GM12878 (cell line): Measurements from ENCODE around the gene IZUMO1R. TPM values are rescaled to one million over a fixed set of nuclear protein-coding genes. Genes with fewer than 3 reads are reported as not detected.

Experiments
- ATAC-seq: fragments of 200-7000 bp; cut with Tn5 transposase; 3 replicates; pipeline ENCODE4 v1.9.1; 2020; ENCODE audit warnings: mild to moderate bottlenecking, moderate library complexity
- BruUV-seq: library from RNA; stranded (reverse); fragments of 400-500 nt; replicated peaks from 2 replicates; lab custom pipeline; 2021; lab: Mats Ljungman, UMichigan
- CTCF ChIA-PET: fragments of 300-600 bp; sonication (Branson Sonifier 250); formaldehyde crosslinking; extraction: SDS; loops from one replicate; lab custom pipeline; 2021; ENCODE audit warnings: inconsistent platforms; lab: Yijun Ruan, JAX
- POLR2A ChIA-PET: fragments of 350-600 bp; formaldehyde crosslinking; extraction: SDS; loops from one replicate; lab custom pipeline; 2021; ENCODE audit warnings: inconsistent platforms; lab: Charles Lee
- RAD21 ChIA-PET: fragments of 300-600 bp; sonication (Branson Sonifier 250); formaldehyde crosslinking; loops from one replicate; lab custom pipeline; 2023; ENCODE audit warnings: antibody characterized with exemption; ENCODE audit not compliant: unreplicated experiment; lab: Charles Lee
- SMC1A ChIA-PET: fragments of 300-600 bp; sonication (Branson Sonifier 250); formaldehyde crosslinking; loops from one replicate; lab custom pipeline; 2023; ENCODE audit not compliant: unreplicated experiment, uncharacterized antibody; lab: Charles Lee
- DNase-seq: peaks from one replicate; pipeline ENCODE4 v3.0.0-alpha.2; 2011; ENCODE audit warnings: low read depth, low spot score
- FAIRE-seq: peaks from 3 replicates; lab custom pipeline; 2011; peaks lifted over from hg19 to GRCh38; lab: Jason Lieb, UNC
- H2AFZ ChIP-seq: 2 replicates; pipeline ENCODE4 v1.6.0; 2011; ENCODE audit warnings: low read depth, low read length, control low read depth; ENCODE audit not compliant: control insufficient read depth
- H3K27ac ChIP-seq: 2 replicates; pipeline ENCODE4 v1.5.1; 2011; ENCODE audit warnings: control low read depth; ENCODE audit not compliant: control insufficient read depth, insufficient read depth
- H3K27me3 ChIP-seq, 2 experiments: replicated peaks in 1 of 2; 2 replicates each; pipeline versions ENCODE4 v1.6.0 to v1.6.1; 2011; ENCODE audit warnings: low read length in 1 of 2; ENCODE audit not compliant: control insufficient read depth in 2 of 2, insufficient read depth in 2 of 2
- H3K36me3 ChIP-seq, 2 experiments: 2 replicates each; pipeline ENCODE4 v1.5.1; 2011; ENCODE audit warnings: low read length in 1 of 2; ENCODE audit not compliant: control insufficient read depth in 2 of 2, insufficient read depth in 2 of 2
- H3K4me1 ChIP-seq: 2 replicates; pipeline ENCODE4 v1.6.1; 2011; ENCODE audit warnings: mild to moderate bottlenecking, low read length, moderate library complexity, mixed read lengths; ENCODE audit not compliant: control insufficient read depth, insufficient read depth
- H3K4me2 ChIP-seq: 2 replicates; pipeline ENCODE4 v1.6.0; 2011; ENCODE audit warnings: control low read depth; ENCODE audit not compliant: control insufficient read depth, insufficient read depth
- H3K4me3 ChIP-seq: fragments of 200-600 bp; sonication (generic); 2 replicates; pipeline ENCODE4 v1.5.1; 2016
- H3K79me2 ChIP-seq: 2 replicates; pipeline ENCODE4 v1.6.0; 2011; ENCODE audit warnings: low read length; ENCODE audit not compliant: control insufficient read depth, insufficient read depth
- H3K9ac ChIP-seq: 2 replicates; pipeline ENCODE4 v1.8.0; 2011; ENCODE audit warnings: low read length, control low read depth, mixed read lengths; ENCODE audit not compliant: control insufficient read depth, insufficient read depth
- H3K9me3 ChIP-seq: replicated peaks from 3 replicates; pipeline ENCODE4 v1.5.1; 2011; ENCODE audit warnings: mild to moderate bottlenecking, low read length; ENCODE audit not compliant: control insufficient read depth, insufficient read depth
- H4K20me1 ChIP-seq: 2 replicates; pipeline ENCODE4 v1.6.0; 2011; ENCODE audit not compliant: control insufficient read depth, insufficient read depth
- GABPA ChIP-seq: IDR thresholded peaks from 2 replicates; pipeline ENCODE4 v1.6.1; 2014; ENCODE audit warnings: antibody characterized with exemption, low read depth, mild to moderate bottlenecking, inconsistent platforms
- MYB ChIP-seq: fragments of 150-350 bp; IDR thresholded peaks from 2 replicates; pipeline ENCODE4 v1.6.1; 2014; ENCODE audit warnings: mild to moderate bottlenecking, low read depth, low read length, borderline replicate concordance
- NFIC ChIP-seq: IDR thresholded peaks from 2 replicates; pipeline ENCODE4 v1.6.1; 2012; ENCODE audit warnings: low read depth, mild to moderate bottlenecking, inconsistent platforms, low read length, moderate library complexity
- POU2F2 ChIP-seq: IDR thresholded peaks from 3 replicates; pipeline ENCODE4 v1.6.1; 2011; ENCODE audit warnings: low read depth, mild to moderate bottlenecking, low read length, borderline replicate concordance
- RAD51 ChIP-seq: fragments of 450-650 bp; IDR thresholded peaks from 2 replicates; pipeline ENCODE4 v1.6.1; 2016; ENCODE audit warnings: moderate library complexity, mild to moderate bottlenecking, inconsistent platforms
- RB1 ChIP-seq: fragments of 450-650 bp; formaldehyde crosslinking; IDR thresholded peaks from 2 replicates; pipeline ENCODE4 v1.6.1; 2017; ENCODE audit warnings: mild to moderate bottlenecking, borderline replicate concordance
- SUPT20H ChIP-seq: IDR thresholded peaks from 2 replicates; pipeline ENCODE4 v1.6.1; 2011; ENCODE audit warnings: low read depth, mild to moderate bottlenecking, low read length, moderate library complexity, borderline replicate concordance; ENCODE audit not compliant: control insufficient read depth
- TAF1 ChIP-seq: IDR thresholded peaks from 2 replicates; pipeline ENCODE4 v1.6.1; 2011; ENCODE audit warnings: mild to moderate bottlenecking, low read depth, low read length, borderline replicate concordance
- ZNF24 ChIP-seq: fragments of 450-650 bp; IDR thresholded peaks from 2 replicates; pipeline ENCODE4 v1.6.1; 2017; ENCODE audit warnings: antibody characterized with exemption, mild to moderate bottlenecking
- WGBS: methylation state at CpG from one replicate; pipeline ENCODE4 v1.1.6; 2016; ENCODE audit warnings: low lambda C conversion rate; ENCODE audit not compliant: insufficient replicate concordance, insufficient coverage; ENCODE audit errors: missing lambda C conversion rate; 5-methylcytosine and 5-hydroxymethylcytosine counted together
- in situ Hi-C: fragments of 300-500 bp; cut with MboI; formaldehyde crosslinking; loops from 9 replicates; pipeline ENCODE4 v1.14.3; 2018; ENCODE audit warnings: mixed read lengths
- intact Hi-C: fragments of 100-400 bp; cut with micrococcal nuclease; formaldehyde crosslinking; loops from one replicate; pipeline ENCODE4 v1.14.2; 2022; ENCODE audit not compliant: unreplicated experiment
- polyA plus RNA-seq, 11 experiments: library from polyadenylated mRNA; depleted of rRNA in 4 of 11; unstranded in 6 of 11; stranded (reverse) in 5 of 11; fragments of >200 nt; fragmentation: Nextera tagmentation in 4 of 11; fragmentation: Illumina TruSeq in 1 of 11; extraction: Ambion mirVana in 4 of 11; extraction: Trizol in 1 of 11; gene quantifications; 1 replicate in 1 of 11; 2 replicates in 10 of 11; pipeline versions ENCODE4 v1.2.1 to v1.2.3, GENCODE V29; 2011 to 2016; ENCODE audit warnings: inconsistent platforms in 2 of 11, missing spikeins in 2 of 11, low read depth in 1 of 11
- total RNA-seq, 4 experiments: library from RNA; depleted of rRNA in 3 of 4; stranded (reverse); fragments of >200 nt in 3 of 4; fragmentation: Illumina TruSeq in 1 of 4; extraction: Trizol in 1 of 4; gene quantifications; 2 replicates each; pipeline versions ENCODE4 v1.2.1 to v1.2.3, GENCODE V29; 2013 to 2021
- TF ChIP-seq, protein P1 (sequence below): fragments of 450-650 bp; IDR thresholded peaks from 2 replicates; pipeline ENCODE4 v1.6.1; 2017; ENCODE audit warnings: low read depth, mild to moderate bottlenecking, moderate library complexity

Gene IZUMO1R
- total and polyA plus RNA-seq, 10 of the 15 experiments (the other 5 are each of a cell fraction or from before 2014, with no cell fraction given) = not detected

DNA sequence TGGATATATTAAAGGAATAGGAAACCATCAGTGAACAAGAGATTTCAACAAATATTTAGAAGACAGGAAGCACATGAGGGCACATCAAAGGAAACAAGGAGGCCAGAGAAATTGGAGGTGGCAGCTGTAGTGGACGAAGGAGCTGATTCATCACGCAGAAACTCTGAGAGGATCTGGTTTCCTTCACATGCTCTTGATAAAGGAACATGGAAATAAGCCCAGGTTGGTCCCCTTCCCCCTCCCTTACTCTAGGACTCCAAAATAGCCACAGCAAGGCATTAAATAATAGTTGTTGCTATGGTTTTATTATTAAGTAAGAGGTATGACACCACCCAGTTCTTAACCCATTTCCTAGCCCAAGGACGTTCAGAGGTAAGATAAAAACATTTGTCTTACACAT lies 11.3 kb downstream of the IZUMO1R start:
- Histone ChIP-seq H3K4me3 (no peak overlapping the region), H3K4me1 (no peaks in the 10 kb centered on the region), H3K9ac (no peak overlapping the region), H3K4me2 (no peak overlapping the region), H2AFZ (no peak overlapping the region), H3K27me3 (no peaks in the 10 kb centered on the region; a peak in 1 of 4 replicates), H4K20me1 (no peaks in the 10 kb centered on the region), H3K9me3 (no peaks in the 10 kb centered on the region), H3K36me3 (no peaks in the 10 kb centered on the region)
- no peak for DNase-seq
- ChIA-PET RAD21 (no interaction called here), POLR2A (no interaction called here), CTCF (interaction anchor here (1.2 kb wide), 1 partner anchor 131 kb away, joined by 3 read pairs; no protein-coding TSS in a partner anchor), SMC1A (interaction anchor here (0.6 to 1.1 kb wide), 2 partner anchors 12 to 1239 kb away, joined by 3 read pairs; no protein-coding TSS in a partner anchor)
- no TSS peak for BruUV-seq
- intact Hi-C loops = no loop called here
- WGBS = 0% methylated on average over 3 of the region's 3 CpGs
- in situ Hi-C loops = no loop called here
- no peak for TF ChIP-seq TAF1
- TF ChIP-seq SUPT20H = no peak
- no peak for TF ChIP-seq GABPA
- TF ChIP-seq POU2F2 = no peak
- TF ChIP-seq, protein P1, sequence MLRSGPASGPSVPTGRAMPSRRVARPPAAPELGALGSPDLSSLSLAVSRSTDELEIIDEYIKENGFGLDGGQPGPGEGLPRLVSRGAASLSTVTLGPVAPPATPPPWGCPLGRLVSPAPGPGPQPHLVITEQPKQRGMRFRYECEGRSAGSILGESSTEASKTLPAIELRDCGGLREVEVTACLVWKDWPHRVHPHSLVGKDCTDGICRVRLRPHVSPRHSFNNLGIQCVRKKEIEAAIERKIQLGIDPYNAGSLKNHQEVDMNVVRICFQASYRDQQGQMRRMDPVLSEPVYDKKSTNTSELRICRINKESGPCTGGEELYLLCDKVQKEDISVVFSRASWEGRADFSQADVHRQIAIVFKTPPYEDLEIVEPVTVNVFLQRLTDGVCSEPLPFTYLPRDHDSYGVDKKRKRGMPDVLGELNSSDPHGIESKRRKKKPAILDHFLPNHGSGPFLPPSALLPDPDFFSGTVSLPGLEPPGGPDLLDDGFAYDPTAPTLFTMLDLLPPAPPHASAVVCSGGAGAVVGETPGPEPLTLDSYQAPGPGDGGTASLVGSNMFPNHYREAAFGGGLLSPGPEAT = no peak
- no peak for TF ChIP-seq NFIC
- TF ChIP-seq ZNF24 = no peak
- TF ChIP-seq RAD51 = no peak
- no peak for TF ChIP-seq RB1
- no peak for TF ChIP-seq MYB
- TF ChIP-seq, all 136 proteins: peak for 0
- no peaks in the 10 kb centered on the region for H3K79me2 ChIP-seq
- ATAC-seq (no peak), FAIRE-seq (no peak)
- H3K27ac ChIP-seq = no peak overlapping the region
